Fibroblast of villous mesenchyme (primary cell): ENCODE measurements around the gene TMEM30A. TPM values are rescaled to one million over a fixed set of nuclear protein-coding genes. Genes with fewer than 3 reads are reported as not detected.

Experiments
- DNase-seq: peaks from one replicate; pipeline ENCODE4 v3.0.0-alpha.2; 2010; ENCODE audit warnings: low read depth
- H3K4me3 ChIP-seq: 2 replicates; pipeline ENCODE4 v1.5.1; 2011; ENCODE audit warnings: low read depth, mild to moderate bottlenecking, low read length
- total RNA-seq: library from RNA; depleted of rRNA; stranded (reverse); fragments of >200 nt; gene quantifications from 2 replicates; pipeline ENCODE4 v1.2.3, GENCODE V29; 2012
- TF ChIP-seq, protein P1 (sequence below): IDR thresholded peaks from 2 replicates; pipeline ENCODE4 v1.5.1; 2012; ENCODE audit warnings: low read depth, mild to moderate bottlenecking, low read length; ENCODE audit not compliant: insufficient read depth

The TMEM30A gene
- total RNA-seq, 1 donor: 236 TPM

DNA sequence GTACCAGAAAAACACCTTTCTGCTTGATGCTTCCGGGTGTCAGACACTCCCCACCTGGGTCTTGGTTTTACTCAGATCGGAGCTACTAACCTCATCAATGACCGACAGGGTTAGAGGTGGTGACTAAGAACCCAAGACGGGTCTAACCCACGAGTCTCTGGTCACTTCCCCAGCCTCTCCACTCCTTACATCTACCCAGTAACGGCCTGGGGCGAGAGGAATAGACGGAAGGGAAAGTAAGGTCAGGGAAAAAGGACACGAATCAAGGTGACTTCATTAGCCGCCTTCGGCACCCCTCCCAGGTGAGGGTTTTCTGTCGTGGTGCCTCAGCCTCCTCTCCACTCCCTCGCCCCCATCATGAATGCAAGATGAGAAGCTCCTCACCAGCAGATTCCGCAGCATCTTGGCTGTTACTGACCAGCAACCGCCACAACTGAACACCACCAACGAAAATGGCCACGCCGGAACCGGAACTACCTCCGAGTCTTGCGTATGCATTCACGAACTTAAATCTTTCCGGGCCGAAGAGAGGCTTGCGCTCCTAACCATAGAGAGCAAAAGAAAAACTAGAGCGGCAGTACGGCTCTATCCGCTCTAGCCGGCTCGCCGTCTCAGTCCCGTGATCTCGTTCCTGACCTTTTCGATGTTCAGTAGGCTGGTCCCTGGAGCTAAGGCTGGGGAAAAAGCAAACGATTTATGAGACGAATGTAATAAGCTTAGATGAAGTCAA lies 41.1 kb downstream of the TMEM30A start, which contains the start of gene COX7A2:
TSS of gene COX7A2 (minus strand) at position 469 of the 730 bp plus-strand sequence. CDS start at position 402, 67 bp downstream.
- DNase-seq: peak; percentile 97
- TF ChIP-seq, protein P1, sequence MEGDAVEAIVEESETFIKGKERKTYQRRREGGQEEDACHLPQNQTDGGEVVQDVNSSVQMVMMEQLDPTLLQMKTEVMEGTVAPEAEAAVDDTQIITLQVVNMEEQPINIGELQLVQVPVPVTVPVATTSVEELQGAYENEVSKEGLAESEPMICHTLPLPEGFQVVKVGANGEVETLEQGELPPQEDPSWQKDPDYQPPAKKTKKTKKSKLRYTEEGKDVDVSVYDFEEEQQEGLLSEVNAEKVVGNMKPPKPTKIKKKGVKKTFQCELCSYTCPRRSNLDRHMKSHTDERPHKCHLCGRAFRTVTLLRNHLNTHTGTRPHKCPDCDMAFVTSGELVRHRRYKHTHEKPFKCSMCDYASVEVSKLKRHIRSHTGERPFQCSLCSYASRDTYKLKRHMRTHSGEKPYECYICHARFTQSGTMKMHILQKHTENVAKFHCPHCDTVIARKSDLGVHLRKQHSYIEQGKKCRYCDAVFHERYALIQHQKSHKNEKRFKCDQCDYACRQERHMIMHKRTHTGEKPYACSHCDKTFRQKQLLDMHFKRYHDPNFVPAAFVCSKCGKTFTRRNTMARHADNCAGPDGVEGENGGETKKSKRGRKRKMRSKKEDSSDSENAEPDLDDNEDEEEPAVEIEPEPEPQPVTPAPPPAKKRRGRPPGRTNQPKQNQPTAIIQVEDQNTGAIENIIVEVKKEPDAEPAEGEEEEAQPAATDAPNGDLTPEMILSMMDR: no peak

DNA sequence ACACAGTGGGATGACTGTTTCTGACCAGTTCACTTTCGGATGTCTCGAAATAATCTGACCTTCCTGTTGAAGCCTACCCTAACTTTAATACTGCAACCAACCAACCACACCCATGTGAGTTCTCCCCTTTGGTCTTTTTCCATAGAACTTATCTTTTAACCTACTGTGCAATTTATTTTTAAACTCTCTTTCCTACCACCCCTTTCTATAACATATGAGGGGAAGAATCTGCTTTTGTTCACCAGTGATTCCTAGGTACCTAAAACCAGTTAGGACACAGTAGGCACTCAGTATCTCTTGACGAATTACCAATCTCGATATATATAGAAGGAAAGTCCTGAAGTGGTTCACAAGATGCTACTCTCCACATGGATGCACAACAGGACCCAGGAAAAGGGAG lies 48.0 kb downstream of the TMEM30A start:
- no peak overlapping the region for H3K4me3 ChIP-seq
- DNase-seq: no peak
- TF ChIP-seq, protein P1: no peak

More for the DNA sequence above, 41.1 kb downstream of the TMEM30A start, which contains the start of gene COX7A2:
- peak within 1 kb of the TSS; percentile 94 for H3K4me3 ChIP-seq

DNA sequence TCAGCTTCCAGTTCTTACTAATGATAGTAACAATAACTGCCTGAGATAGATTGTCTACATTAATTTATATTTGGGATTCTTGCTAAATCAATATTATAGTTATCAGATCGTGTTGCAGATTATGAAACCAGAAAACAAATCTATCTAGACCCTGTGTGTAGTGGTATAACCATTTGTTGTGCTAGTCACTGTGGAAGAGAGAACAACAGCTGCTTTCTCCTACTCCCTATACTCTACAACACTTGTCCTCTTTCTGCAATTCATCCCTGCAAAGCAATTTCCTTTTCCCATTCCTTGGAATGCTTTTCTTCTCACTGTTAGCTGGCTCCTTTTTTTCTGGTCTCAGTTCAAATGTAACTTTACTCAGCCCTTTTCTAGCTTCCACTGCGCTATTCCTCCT lies 49.3 kb downstream of the TMEM30A start:
- H3K4me3 ChIP-seq: no peak overlapping the region
- no peak for DNase-seq
- TF ChIP-seq, protein P1: no peak

DNA sequence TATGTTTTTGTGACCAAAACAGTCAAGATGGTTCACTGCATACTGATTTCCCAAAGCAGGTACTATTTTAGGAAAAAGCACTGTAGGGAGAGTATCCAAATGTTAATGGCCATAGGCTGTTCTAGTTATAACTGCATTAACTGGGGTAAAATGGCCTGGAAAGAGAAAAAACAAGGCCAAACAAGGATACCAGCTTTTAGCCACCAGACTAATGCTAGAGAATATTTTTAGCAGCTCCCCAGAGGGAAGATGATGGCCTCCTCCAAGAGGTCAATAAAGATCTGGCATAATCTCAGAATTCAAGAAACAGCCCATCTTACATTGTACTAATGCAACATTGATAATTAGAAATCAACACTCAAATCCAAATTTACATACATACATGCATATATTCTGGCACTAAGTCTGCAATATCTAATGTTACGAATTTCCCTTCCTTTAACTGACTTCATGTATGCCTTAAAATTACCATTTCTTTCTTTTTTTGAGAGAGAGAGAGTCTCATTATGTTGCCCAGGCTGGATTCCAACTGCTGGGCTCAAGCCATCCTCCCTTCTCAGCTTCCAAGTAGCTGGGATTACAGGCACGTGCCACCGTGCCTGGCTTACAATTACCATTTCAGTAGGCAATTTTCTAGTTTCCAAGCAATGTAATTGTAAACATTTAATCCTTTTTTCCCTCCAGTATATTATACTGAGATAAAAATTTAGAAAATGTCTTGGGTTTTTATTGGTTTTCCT lies 50.3 kb downstream of the TMEM30A start:
- H3K4me3 ChIP-seq: no peak overlapping the region
- TF ChIP-seq, protein P1: no peak
- DNase-seq: no peak

- no peak for DNase-seq
- TF ChIP-seq, protein P1: no peak
- no peak overlapping the region for H3K4me3 ChIP-seq
Measured at GRCh38 chr6:75233092-75233615, 51.4 kb downstream of the TMEM30A start.

DNA sequence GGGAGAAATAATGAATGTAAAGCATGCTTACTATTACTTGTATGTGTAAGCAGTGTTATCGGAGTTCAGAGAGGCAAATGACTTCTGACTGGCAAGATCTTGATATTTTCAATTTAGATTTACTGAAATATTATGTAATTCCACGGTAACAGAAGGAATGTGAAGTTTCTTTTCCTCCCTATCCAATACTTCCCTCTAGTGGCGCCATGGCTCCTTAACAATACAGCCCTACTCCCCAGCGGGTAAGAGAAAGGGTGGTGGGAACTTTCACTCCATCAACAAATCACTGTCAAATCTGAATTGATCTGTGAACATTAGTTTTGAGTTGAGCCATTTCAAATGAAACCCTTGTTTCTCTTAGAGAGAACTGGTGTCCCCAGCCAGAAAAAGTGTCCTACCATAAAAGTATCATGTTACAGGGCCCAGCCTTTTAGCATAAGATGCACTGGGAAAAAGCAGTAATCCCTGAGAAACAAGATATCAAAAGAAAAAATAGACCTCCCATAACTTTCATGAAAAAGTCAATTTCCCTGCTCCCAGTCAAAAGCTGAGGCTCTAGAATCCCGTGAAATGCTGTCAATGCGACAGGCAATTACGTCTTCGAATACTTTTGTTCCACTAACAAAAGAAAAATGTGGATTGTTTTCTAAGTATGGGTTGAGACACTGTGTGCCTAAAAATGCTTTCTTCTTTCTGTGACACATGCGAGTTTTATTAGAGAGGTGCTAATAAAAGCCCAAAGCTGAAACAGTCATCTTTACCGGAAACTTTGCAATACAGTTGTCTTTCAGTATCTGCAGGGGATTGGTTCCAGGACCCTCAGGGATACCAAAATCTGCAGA lies 53.9 kb downstream of the TMEM30A start:
- no peak overlapping the region for H3K4me3 ChIP-seq
- TF ChIP-seq, protein P1: peak; percentile 85
- DNase-seq: peak; percentile 67
